K562 (cell line): Measurements from ENCODE around the gene EIF4E1B. TPM values are rescaled to one million over a fixed set of nuclear protein-coding genes. Genes with fewer than 3 reads are reported as not detected.

Experiments used
- ATAC-seq: fragments of 200-7000 bp; cut with Tn5 transposase; 3 replicates; pipeline ENCODE4 v1.9.1; 2020; ENCODE audit warnings: moderate library complexity
- BruUV-seq: library from RNA; stranded (reverse); fragments of 400-500 nt; replicated peaks from 2 replicates; lab custom pipeline; 2021; lab: Mats Ljungman, UMichigan
- CTCF ChIA-PET: fragments of 300-600 bp; formaldehyde crosslinking; extraction: SDS; loops from one replicate; lab custom pipeline; 2021; ENCODE audit warnings: low intra/inter-chr PET ratio; lab: Yijun Ruan, JAX
- POLR2A ChIA-PET: fragments of 300-600, 350-650 bp; sonication (Branson Sonifier 250); formaldehyde crosslinking; extraction: SDS; loops from one replicate; lab custom pipeline; 2021; ENCODE audit warnings: antibody characterized with exemption, inconsistent platforms; lab: Yijun Ruan, JAX
- DNase-seq, 4 experiments: peaks; one replicate each; pipeline versions ENCODE4 v3.0.0 to v3.0.0-alpha.2; 2011 to 2018; ENCODE audit warnings: low spot score in 3 of 4, mixed read lengths in 3 of 4; ENCODE audit errors: extremely low read depth in 1 of 4
- FAIRE-seq: peaks from 2 replicates; lab custom pipeline; 2011; peaks lifted over from hg19 to GRCh38; lab: Jason Lieb, UNC
- H2AFZ ChIP-seq: 2 replicates; pipeline ENCODE4 v1.6.0; 2011; ENCODE audit warnings: low read depth, low read length, control low read depth, inconsistent platforms
- H3K27ac ChIP-seq: fragments of 200-600 bp; 3 replicates; pipeline ENCODE4 v1.8.0; 2011; ENCODE audit warnings: low read depth, mild to moderate bottlenecking, control low read depth, inconsistent platforms, low read length, moderate library complexity, mixed read lengths; ENCODE audit errors: extremely low read depth
- H3K27me3 ChIP-seq, 2 experiments: fragments of 300-600 bp in 1 of 2; 2 replicates in 1 of 2; 3 replicates in 1 of 2; pipeline versions ENCODE4 v1.6.0 to v1.8.0; 2011; ENCODE audit warnings: inconsistent platforms in 2 of 2, low read length in 2 of 2, mild to moderate bottlenecking in 1 of 2, mixed read lengths in 1 of 2, moderate library complexity in 1 of 2; ENCODE audit not compliant: control insufficient read depth in 2 of 2, insufficient read depth in 2 of 2
- H3K36me3 ChIP-seq: fragments of 300-600 bp; 3 replicates; pipeline ENCODE4 v1.8.0; 2011; ENCODE audit warnings: mild to moderate bottlenecking, low read length, inconsistent platforms; ENCODE audit not compliant: control insufficient read depth, insufficient read depth
- H3K4me1 ChIP-seq, 2 experiments: fragments of 200-600 bp in 1 of 2; replicated peaks in 1 of 2; 2 replicates in 1 of 2; 3 replicates in 1 of 2; pipeline versions ENCODE4 v1.5.1 to v1.8.0; 2011; ENCODE audit warnings: inconsistent platforms in 2 of 2, low read length in 2 of 2, mild to moderate bottlenecking in 1 of 2, mixed read lengths in 1 of 2, moderate library complexity in 1 of 2; ENCODE audit not compliant: control insufficient read depth in 2 of 2, insufficient read depth in 2 of 2
- H3K4me2 ChIP-seq: 2 replicates; pipeline ENCODE4 v1.6.1; 2011; ENCODE audit warnings: low read length, control low read depth, inconsistent platforms, mixed read lengths; ENCODE audit not compliant: insufficient read depth
- H3K4me3 ChIP-seq: fragments of 200-600 bp; sonication (generic), shearing (Covaris generic); 2 replicates; pipeline ENCODE4 v1.5.1; 2016; ENCODE audit warnings: control low read depth, inconsistent platforms
- H3K79me2 ChIP-seq: fragments of 200-600 bp; 3 replicates; pipeline ENCODE4 v1.8.0; 2011; ENCODE audit warnings: low read length, inconsistent platforms; ENCODE audit not compliant: control insufficient read depth, insufficient read depth
- H3K9ac ChIP-seq, 2 experiments: 2 replicates each; pipeline versions ENCODE4 v1.6.0 to v1.6.1; 2011; ENCODE audit warnings: low read depth in 2 of 2, low read length in 2 of 2, control low read depth in 1 of 2, inconsistent platforms in 1 of 2, mild to moderate bottlenecking in 1 of 2, mixed read lengths in 1 of 2; ENCODE audit not compliant: insufficient read depth in 1 of 2
- H3K9me1 ChIP-seq: one replicate; pipeline ENCODE4 v1.6.0; 2011; ENCODE audit warnings: inconsistent platforms, mild to moderate bottlenecking, low read length, moderate library complexity; ENCODE audit not compliant: control insufficient read depth, insufficient read depth
- H3K9me3 ChIP-seq: replicated peaks from 2 replicates; pipeline ENCODE4 v1.5.1; 2011; ENCODE audit warnings: low read depth, low read length, inconsistent platforms; ENCODE audit not compliant: control insufficient read depth, insufficient read depth
- H4K20me1 ChIP-seq: replicated peaks from 2 replicates; pipeline ENCODE4 v1.6.1; 2011; ENCODE audit warnings: low read length, inconsistent platforms, mixed read lengths; ENCODE audit not compliant: control insufficient read depth, insufficient read depth
- MYBL2 ChIP-seq, 2 experiments: fragments of 450-650 bp in 1 of 2; sonication (generic) in 1 of 2; formaldehyde crosslinking in 1 of 2; IDR thresholded peaks; 2 replicates each; pipeline versions ENCODE4 v1.6.1 to v1.8.1; 2017 to 2022; ENCODE audit warnings: borderline replicate concordance in 1 of 2, inconsistent platforms in 1 of 2, low read depth in 1 of 2, mild to moderate bottlenecking in 1 of 2, missing genetic modification reagents in 1 of 2, moderate library complexity in 1 of 2
- PRDM10 ChIP-seq: fragments of 450-650 bp; IDR thresholded peaks from 2 replicates; pipeline ENCODE4 v1.6.1; 2018; ENCODE audit not compliant: partially characterized antibody
- WGBS: fragments of 100-300 bp; shearing (Covaris generic); methylation state at CpG from one replicate; pipeline ENCODE4 v1.1.6; 2016; ENCODE audit warnings: low coverage, mixed read lengths; ENCODE audit not compliant: insufficient coverage; ENCODE audit errors: missing lambda C conversion rate; 5-methylcytosine and 5-hydroxymethylcytosine counted together
- in situ Hi-C: fragments of 300-500 bp; cut with MboI; formaldehyde crosslinking; loops from 4 replicates; pipeline ENCODE4 v1.15.0; 2018; ENCODE audit warnings: inconsistent platforms, mixed read lengths
- intact Hi-C: fragments of 100-400 bp; cut with micrococcal nuclease; formaldehyde crosslinking; loops from 2 replicates; pipeline ENCODE4 v1.14.2; 2022
- polyA plus RNA-seq, 8 experiments: library from polyadenylated mRNA; depleted of rRNA in 4 of 8; stranded (reverse) in 5 of 8; unstranded in 3 of 8; fragments of >200 nt; fragmentation: Nextera tagmentation in 2 of 8; fragmentation: Illumina TruSeq in 1 of 8; extraction: Ambion mirVana in 2 of 8; extraction: Trizol in 1 of 8; gene quantifications; 2 replicates each; pipeline versions ENCODE4 v1.2.1 to v1.2.3, GENCODE V29; 2011 to 2014; ENCODE audit warnings: inconsistent platforms in 1 of 8, missing spikeins in 1 of 8
- total RNA-seq, 7 experiments: library from RNA; depleted of rRNA in 6 of 7; stranded (reverse); fragments of >200 nt in 6 of 7; fragmentation: Illumina TruSeq in 2 of 7; extraction: Trizol in 2 of 7; gene quantifications; 2 replicates each; pipeline versions ENCODE4 v1.2.1 to v1.2.3, GENCODE V29; 2011 to 2021; ENCODE audit warnings: low replicate concordance in 1 of 7

The EIF4E1B gene
- total and polyA plus RNA-seq, 9 of the 15 experiments (the other 6 are each of a cell fraction or from before 2014, with no cell fraction given), result not detected

- no peak overlapping the region for H3K4me2 ChIP-seq
- no TSS peak for BruUV-seq
- no peak overlapping the region for H3K27ac ChIP-seq
- peaks cover 2 to 33% of the 10 kb centered on the region in 2 experiments; a peak in 4 of 5 replicates for H3K4me1 ChIP-seq
- ChIA-PET POLR2A (interaction anchor here (0.6 to 1.1 kb wide), 3 partner anchors 22 to 257 kb away, joined by 3 to 5 read pairs (median 4); partner anchors contain the start of genes FAF2 and TSPAN17), CTCF (no interaction called here)
- no peaks in the 10 kb centered on the region for H3K9me3 ChIP-seq
- WGBS, result 11% methylated on average over 9 of the region's 9 CpGs
- no peaks in the 10 kb centered on the region for H3K36me3 ChIP-seq
- no peak overlapping the region for H2AFZ ChIP-seq
- no peak overlapping the region for H3K4me3 ChIP-seq
- no peak for FAIRE-seq
- H3K9me1 ChIP-seq, result no peaks in the 10 kb centered on the region
- DNase-seq, result no peak
- intact Hi-C loops (no loop called here), in situ Hi-C loops (no loop called here)
- H3K27me3 ChIP-seq, result peaks cover 27 to 73% of the 10 kb centered on the region in 2 experiments
- no peaks in the 10 kb centered on the region for H3K79me2 ChIP-seq
- peaks cover 12% of the 10 kb centered on the region; the same call in 1 of the 2 replicates for H4K20me1 ChIP-seq
- no peak for ATAC-seq
- TF ChIP-seq PRDM10, result peak; percentile 14
- TF ChIP-seq MYBL2 (IDR thresholded peaks at IDR 0.05; ENCODE audit: low read depth), result no peak
- TF ChIP-seq MYBL2 (CRISPR knock-in tag; IDR thresholded peaks at IDR 0.05; ENCODE audit: borderline replicate concordance), result no peak
- TF ChIP-seq, all 486 proteins: peak for 1
- H3K9ac ChIP-seq, result no peak overlapping the region
Measured at GRCh38 chr5:176624938-176625337, 5.5 kb upstream of the EIF4E1B start.
